Thyroid gland (tissue), 4 donors: ENCODE results near the gene INF2.

Experiments
- CTCF ChIP-seq, 6 experiments: fragments of 200-600 bp in 3 of 6; fragments of 450-650 bp in 3 of 6; sonication (generic) in 3 of 6; IDR thresholded peaks; one replicate each; pipeline ENCODE4 v1.5.1; 2016 to 2019; ENCODE audit warnings: antibody characterized with exemption in 6 of 6, mild to moderate bottlenecking in 2 of 6, inconsistent platforms in 1 of 6, moderate library complexity in 1 of 6
- POLR2A ChIP-seq, 2 donors: fragments of 450-650 bp; IDR thresholded peaks; one replicate each; pipeline ENCODE4 v1.6.1; 2017; ENCODE audit warnings: antibody characterized with exemption in 2 of 2, mild to moderate bottlenecking in 2 of 2, moderate library complexity in 1 of 2

- TF ChIP-seq CTCF (IDR thresholded peaks at IDR 0.05): no peak
- TF ChIP-seq POLR2A (IDR thresholded peaks at IDR 0.05): no peak
These were observed 34.1 kb upstream of the INF2 start for GRCh38 chr14:104655128-104655848.
